ENCODE data around the gene KAZN.

The KAZN gene

GRCh38 chr1:14594045-14594444 lies 4.4 kb upstream of the KAZN start:
- no peak for DNase-seq (ENCODE audit: low read depth)
- in situ Hi-C loops (cut with HindIII; ENCODE audit: low sequenced_read_pairs): no loop called here
- no peak overlapping the region for H3K4me3 ChIP-seq (ENCODE audit: low read depth, low read length)
- TF ChIP-seq CTCF (IDR thresholded peaks at IDR 0.05; ENCODE audit: low read depth, low read length, missing control alignments): no peak

- no peak overlapping the region for H3K4me3 ChIP-seq (ENCODE audit: low read depth, low read length)
- in situ Hi-C loops (cut with HindIII; ENCODE audit: low sequenced_read_pairs): no loop called here
- no peak for DNase-seq (ENCODE audit: low read depth)
- TF ChIP-seq CTCF (IDR thresholded peaks at IDR 0.05; ENCODE audit: low read depth, low read length, missing control alignments): no peak
These were observed 1.9 kb upstream of the KAZN start for GRCh38 chr1:14596591-14596990.

DNA sequence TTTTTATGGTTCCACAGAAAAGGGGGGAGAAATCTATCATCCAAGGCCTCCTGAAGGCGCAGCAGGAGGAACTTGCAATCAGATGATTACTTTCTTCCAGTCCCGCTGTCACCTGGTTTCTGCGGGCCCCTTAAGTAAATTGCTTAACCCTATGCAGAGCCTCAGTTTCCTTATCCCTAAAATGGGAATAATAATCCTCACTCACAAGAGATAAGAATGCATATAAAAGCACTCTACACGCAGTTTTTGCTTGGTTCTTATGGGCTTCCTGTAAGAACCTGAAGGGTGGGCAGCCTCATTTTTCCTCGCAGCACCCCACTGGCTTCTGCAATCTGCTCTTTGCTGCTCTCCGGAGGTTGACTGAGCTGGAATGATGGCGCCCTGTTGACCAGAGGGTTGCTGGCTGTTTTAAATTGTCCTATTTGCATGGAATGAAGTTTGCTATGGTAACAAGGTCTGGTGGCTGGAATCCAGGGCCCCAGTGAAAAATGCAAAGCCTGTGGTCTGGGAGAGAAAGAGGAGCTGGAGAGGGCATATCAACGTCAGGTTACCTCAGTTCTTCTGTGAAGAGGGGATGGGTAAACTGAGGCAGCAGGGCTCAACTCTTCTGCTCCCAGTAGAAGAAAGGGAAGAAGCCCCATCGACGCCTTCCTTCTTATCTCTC lies 1.0 kb upstream of the KAZN start:
- H3K4me3 ChIP-seq (ENCODE audit: low read depth, low read length): peak overlapping the region; percentile 69
- in situ Hi-C loops (cut with HindIII; ENCODE audit: low sequenced_read_pairs): no loop called here
- DNase-seq (ENCODE audit: low read depth): peak; percentile 61
- no peak for TF ChIP-seq CTCF (IDR thresholded peaks at IDR 0.05; ENCODE audit: low read depth, low read length, missing control alignments)

GRCh38 chr1:14598007-14598497 lies 433 bp upstream of the KAZN start:
- peak overlapping the region; percentile 69 for H3K4me3 ChIP-seq (ENCODE audit: low read depth, low read length)
- DNase-seq (ENCODE audit: low read depth): no peak
- in situ Hi-C loops (cut with HindIII; ENCODE audit: low sequenced_read_pairs): no loop called here

DNA sequence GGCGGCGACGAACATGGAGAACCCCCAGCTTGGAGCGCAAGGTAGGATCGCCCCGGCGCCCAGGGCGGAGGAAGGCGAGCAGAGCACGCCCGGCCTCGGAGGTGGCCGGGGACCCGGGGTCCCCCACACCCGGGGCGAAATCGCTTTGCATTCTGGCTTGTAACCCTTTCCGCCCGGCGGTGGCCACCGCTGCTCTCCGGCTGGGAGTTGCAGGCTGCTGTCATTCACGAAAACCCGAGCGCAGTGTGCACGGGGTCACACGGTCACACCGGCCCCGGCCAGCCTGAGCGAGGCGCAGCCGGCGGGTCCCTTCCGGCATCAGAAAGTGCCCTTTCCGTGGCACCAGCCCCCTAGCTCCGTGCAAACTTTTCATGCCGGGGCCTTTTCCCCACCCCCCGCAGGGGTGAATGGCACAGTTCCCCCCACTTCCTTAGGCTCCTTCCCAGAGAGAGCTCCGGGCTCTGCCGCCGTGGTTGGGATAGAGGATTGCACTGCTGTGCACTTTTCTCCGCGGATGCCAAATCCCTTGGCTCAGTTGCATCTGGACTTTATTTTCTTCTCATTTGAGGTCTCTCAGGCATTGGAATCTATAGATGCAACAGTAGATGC lies 802 bp downstream of the KAZN start:
- H3K4me3 ChIP-seq (ENCODE audit: low read depth, low read length): peak overlapping the region; percentile 69
- DNase-seq (ENCODE audit: low read depth): no peak
- TF ChIP-seq CTCF (IDR thresholded peaks at IDR 0.05; ENCODE audit: low read depth, low read length, missing control alignments): no peak
- in situ Hi-C loops (cut with HindIII; ENCODE audit: low sequenced_read_pairs): no loop called here

More at GRCh38 chr1:14598007-14598497, 433 bp upstream of the KAZN start:
- no peak for TF ChIP-seq CTCF (IDR thresholded peaks at IDR 0.05; ENCODE audit: low read depth, low read length, missing control alignments)

DNA sequence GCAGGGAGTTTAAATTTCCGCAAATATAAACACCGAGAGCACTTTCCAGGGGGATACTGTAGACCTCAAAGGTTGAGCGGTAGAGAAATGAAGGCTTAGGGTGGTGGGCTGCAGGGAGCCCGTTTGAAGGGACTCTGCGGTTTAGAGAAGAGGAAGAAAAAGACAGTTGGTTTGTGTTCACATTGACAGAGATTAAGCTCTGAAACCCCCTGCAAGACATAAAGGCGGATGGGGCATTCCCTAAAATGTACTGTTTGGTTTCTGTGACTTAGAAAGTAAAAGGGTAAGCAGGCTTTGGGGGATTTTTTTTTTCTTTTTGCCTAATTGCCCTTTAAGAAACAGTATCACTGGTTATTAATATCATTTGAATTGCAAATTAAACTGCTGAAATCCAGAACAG lies 1.3 kb downstream of the KAZN start:
- H3K4me3 ChIP-seq (ENCODE audit: low read depth, low read length): peak overlapping the region; percentile 69
- no peak for TF ChIP-seq CTCF (IDR thresholded peaks at IDR 0.05; ENCODE audit: low read depth, low read length, missing control alignments)
- in situ Hi-C loops (cut with HindIII; ENCODE audit: low sequenced_read_pairs): loop anchor here (10.0 kb wide), 1 partner anchor 165 kb away; no protein-coding TSS in a partner anchor
- DNase-seq (ENCODE audit: low read depth): no peak

All from astrocyte of the cerebellum (primary cell).